Large intestine (tissue), 3 donors: ENCODE measurements around the gene ZNF217. TPM values are rescaled to one million over a fixed set of nuclear protein-coding genes. Genes with fewer than 3 reads are reported as not detected.
"Not testable (repeated sequence)": the region's sequence is repeated elsewhere in the genome, so short reads cannot be mapped to it uniquely, and the experiment has no call there.

ENCODE experiments used
- DNase-seq, 2 donors: peaks; one replicate each; pipeline versions ENCODE4 v3.0.0 to v3.0.0-alpha.2; 2013
- H3K27ac ChIP-seq: one replicate; pipeline ENCODE4 v1.5.1; 2013; ENCODE audit warnings: low read length
- H3K27me3 ChIP-seq: 2 replicates; pipeline ENCODE4 v1.6.1; 2013; ENCODE audit warnings: low read length; ENCODE audit not compliant: control insufficient read depth, insufficient read depth
- H3K36me3 ChIP-seq: 2 replicates; pipeline ENCODE4 v1.6.1; 2013; ENCODE audit warnings: low read length; ENCODE audit not compliant: control insufficient read depth, insufficient read depth
- H3K4me1 ChIP-seq: one replicate; pipeline ENCODE4 v1.6.1; 2013; ENCODE audit warnings: low read length; ENCODE audit not compliant: control insufficient read depth, insufficient read depth
- H3K4me3 ChIP-seq: one replicate; pipeline ENCODE4 v1.5.1; 2013; ENCODE audit warnings: low read length
- H3K9me3 ChIP-seq: one replicate; pipeline ENCODE4 v1.6.1; 2013; ENCODE audit warnings: mild to moderate bottlenecking, low read depth, low read length, moderate library complexity; ENCODE audit not compliant: control insufficient read depth
- WGBS: methylation state at CpG from one replicate; pipeline ENCODE4 v1.1.5; 2013; ENCODE audit warnings: low lambda C conversion rate; ENCODE audit not compliant: insufficient coverage; 5-methylcytosine and 5-hydroxymethylcytosine counted together
- polyA plus RNA-seq: library from polyadenylated mRNA; unstranded; fragments of 120-200 nt; gene quantifications from one replicate; pipeline ENCODE4 v1.2.1, GENCODE V29; 2013

ZNF217 gene
- polyA plus RNA-seq, 1 donor = 23.8 TPM

DNA sequence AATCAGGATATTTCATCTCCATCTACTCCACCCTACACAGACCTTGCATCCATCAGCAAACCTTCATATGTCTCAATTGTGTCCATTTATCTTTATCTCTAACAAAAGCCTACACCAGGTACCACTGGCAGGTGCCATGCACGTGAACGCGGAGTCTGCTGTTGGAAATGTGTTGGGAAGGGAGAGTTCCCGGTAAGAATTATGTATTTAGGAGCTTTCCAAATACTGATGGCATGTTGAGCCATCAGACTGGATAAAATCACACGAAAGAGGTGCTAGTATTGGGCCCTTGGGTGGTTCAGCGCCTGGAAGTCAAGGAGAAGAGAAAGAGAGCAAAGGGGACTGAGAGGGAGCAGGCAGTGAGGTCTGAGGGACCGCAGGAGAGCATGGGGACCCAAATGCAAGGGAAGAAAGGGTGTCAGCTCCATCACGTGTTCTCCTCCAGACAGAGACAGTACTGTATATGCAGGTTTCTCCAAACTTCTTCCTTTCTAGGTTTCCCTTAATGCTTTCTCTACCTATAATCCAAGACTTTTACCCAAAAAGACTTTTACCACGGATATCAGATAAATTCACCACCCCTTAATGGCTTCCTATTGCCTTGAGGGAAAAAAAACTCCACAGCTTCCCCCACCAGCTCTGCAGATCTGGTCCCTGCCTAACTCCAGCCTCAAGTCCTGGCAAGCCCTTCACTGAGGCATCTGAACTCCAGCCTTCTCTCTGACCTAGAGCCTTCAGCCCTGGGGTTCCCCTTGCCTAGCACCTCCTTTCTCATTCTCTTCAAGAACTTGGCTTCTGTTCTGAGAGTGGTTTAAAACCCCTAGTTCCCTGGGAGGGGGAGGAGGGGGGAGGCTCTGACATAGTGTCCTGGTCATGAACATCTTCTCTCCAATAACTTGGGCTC, 4.8 kb upstream of the ZNF217 start:
- Histone ChIP-seq H3K36me3 (no peaks in the 10 kb centered on the region), H3K27me3 (no peaks in the 10 kb centered on the region), H3K27ac (no peak overlapping the region), H3K4me1 (peaks cover 5% of the 10 kb centered on the region), H3K4me3 (no peak overlapping the region), H3K9me3 (no peaks in the 10 kb centered on the region)
- WGBS = 100% methylated on average over 3 of the region's 9 CpGs
- no peak for DNase-seq

DNA sequence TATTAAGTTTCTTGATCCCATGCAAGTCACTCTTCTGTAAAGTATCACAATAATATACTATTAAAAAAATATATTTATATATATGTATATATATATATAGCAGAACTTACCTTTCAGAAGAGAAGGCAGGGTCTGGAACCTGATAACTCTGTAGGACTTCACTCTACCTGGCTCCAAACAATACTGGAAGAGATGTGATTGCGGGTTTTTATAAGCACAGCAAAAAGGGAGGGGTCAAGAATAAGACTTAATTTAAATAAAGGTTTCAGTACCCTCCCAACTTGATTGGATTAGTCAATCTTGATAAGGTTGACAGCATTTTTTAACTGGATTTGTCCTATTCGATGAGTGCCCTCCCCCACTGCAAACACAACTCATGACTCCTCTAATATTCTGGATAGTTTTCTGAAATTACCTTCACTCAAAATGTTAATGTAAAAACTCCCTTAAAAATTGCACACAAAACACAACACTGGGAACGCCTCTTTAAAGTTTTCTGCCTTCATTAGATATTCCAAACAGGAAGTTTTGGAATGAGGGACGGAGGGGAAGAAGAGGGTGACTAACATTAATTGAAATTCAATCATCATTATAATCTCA, 4.0 kb upstream of the ZNF217 start:
- H3K4me3 ChIP-seq = peak overlapping the region; percentile 37
- WGBS = no CpG with 5 or more reads among the region's 4 CpGs
- no peaks in the 10 kb centered on the region for H3K9me3 ChIP-seq
- no peaks in the 10 kb centered on the region for H3K27me3 ChIP-seq
- DNase-seq = peak in 1 of 2 donors; percentile 59
- H3K4me1 ChIP-seq = peaks cover 5% of the 10 kb centered on the region
- H3K36me3 ChIP-seq = no peaks in the 10 kb centered on the region
- H3K27ac ChIP-seq = peak overlapping the region; percentile 96

DNA sequence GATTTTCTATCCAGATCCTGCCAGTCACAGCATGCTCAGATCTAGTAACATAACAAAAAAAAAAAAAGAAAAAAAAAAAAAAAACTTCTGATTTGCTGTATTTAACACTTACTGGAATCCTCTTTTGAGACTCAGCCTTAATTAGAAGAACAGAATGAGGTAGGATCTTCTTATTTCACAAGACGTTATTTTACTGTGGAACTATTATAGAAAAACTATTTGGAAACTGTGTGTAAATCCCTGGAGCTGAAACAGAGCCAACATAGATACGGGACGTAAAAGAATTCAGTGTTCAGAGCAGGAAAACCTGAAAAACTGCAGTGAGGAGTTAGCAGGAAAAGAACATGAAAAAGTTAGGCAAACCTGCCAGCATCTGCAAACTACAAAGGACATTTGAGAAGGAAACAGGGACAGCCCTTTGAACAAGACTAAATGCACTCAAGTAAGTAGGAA, 3.4 kb upstream of the ZNF217 start:
- DNase-seq = peak in 1 of 2 donors; percentile 69
- Histone ChIP-seq H3K27ac (peak overlapping the region; percentile 96), H3K27me3 (no peaks in the 10 kb centered on the region), H3K9me3 (no peaks in the 10 kb centered on the region), H3K36me3 (no peaks in the 10 kb centered on the region), H3K4me3 (peak overlapping the region; percentile 37), H3K4me1 (peaks cover 5% of the 10 kb centered on the region)
- 0% methylated on average over 2 of the region's 3 CpGs for WGBS

DNA sequence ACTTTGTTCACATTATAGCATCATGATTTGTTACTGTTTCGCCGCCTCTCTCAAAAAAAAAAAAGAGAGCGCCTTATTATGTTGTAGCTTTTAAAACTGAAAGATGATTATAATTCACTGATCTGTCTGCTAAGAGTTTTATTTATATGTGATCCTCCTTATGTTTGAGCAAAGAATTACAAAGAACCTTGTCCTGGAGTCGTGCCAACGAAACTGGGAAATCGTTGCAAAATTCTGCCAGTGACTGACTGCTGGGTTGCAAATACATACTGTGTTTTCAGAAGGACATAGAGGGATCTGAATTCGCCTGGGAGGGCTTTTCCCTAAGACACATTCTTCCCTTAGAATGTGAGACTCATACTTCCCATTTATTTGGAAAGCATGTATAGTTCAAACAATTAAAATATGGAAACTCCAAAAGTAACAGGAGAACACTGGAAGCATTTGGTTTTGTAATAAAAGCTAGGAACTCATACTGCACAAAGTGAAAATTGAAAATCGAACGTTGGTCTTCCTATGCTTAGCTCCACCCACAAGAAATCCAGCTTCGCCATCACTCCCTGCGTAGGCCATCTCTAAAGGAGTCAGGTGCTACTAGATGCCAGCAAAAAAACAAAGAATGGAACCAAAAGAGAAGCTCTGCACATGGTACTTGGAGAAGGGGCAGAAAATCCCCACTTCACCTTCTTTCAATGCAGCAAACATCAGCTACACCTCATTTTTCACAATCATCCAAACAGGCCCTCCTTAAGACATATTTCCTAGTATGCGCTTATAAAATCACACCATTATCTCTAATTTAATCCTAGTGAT, 2.8 kb upstream of the ZNF217 start:
- not testable (repeated sequence) for H3K36me3 ChIP-seq, H3K9me3 ChIP-seq, H3K4me1 ChIP-seq, H3K27me3 ChIP-seq
- H3K4me3 ChIP-seq = peak overlapping the region; percentile 37
- peak in 1 of 2 donors; percentile 76 for DNase-seq
- WGBS = 0% methylated on average over 2 of the region's 12 CpGs
- peak overlapping the region; percentile 96 for H3K27ac ChIP-seq

DNA sequence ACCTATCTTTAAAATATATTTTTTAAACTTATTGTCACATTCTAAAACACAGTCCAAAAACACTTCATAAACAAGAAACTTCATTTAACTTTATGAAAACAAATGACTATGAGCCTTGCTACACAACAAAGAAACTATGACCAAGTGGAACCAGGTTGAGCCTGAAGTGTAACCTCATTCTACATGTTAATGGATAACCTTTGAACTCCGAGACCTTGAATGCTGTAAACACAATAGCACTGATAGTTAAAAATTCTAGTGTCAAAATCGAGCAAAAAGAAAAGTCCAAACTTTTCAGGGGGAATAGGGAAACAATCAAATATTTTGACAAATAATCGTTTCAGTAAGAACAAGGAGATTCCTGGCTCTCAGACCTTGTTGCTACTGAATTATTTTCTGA, 2.1 kb upstream of the ZNF217 start:
- not testable (repeated sequence) for H3K9me3 ChIP-seq, H3K36me3 ChIP-seq, H3K27me3 ChIP-seq, H3K4me1 ChIP-seq
- no CpG with 5 or more reads among the region's 3 CpGs for WGBS
- DNase-seq = peak; percentile 71 to 83
- Histone ChIP-seq H3K27ac (peak overlapping the region; percentile 96), H3K4me3 (peak overlapping the region; percentile 77)

DNA sequence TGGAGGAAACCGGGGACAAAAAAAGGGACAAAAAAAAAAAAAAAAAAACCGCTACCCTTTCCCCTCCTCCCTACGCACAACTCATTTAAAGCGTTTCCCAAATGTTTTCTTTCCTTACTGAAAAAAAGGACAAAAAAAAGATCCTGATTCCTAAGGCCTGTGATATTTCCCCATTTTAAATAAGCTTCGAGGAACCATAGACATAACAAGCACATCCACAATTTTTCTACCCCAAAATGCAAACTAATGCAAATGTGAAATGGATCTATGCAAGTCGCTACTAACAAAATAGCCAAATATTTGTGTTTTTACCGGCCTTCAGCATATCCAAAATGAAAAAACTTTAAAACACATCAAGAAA, 1.4 kb upstream of the ZNF217 start:
- no peaks in the 10 kb centered on the region for H3K36me3 ChIP-seq
- no peak for DNase-seq
- peaks cover 5% of the 10 kb centered on the region for H3K4me1 ChIP-seq
- H3K27me3 ChIP-seq = no peaks in the 10 kb centered on the region
- WGBS = no CpG with 5 or more reads among the region's 7 CpGs
- peak overlapping the region; percentile 77 for H3K4me3 ChIP-seq
- peak overlapping the region; percentile 96 for H3K27ac ChIP-seq
- H3K9me3 ChIP-seq = no peaks in the 10 kb centered on the region

DNA sequence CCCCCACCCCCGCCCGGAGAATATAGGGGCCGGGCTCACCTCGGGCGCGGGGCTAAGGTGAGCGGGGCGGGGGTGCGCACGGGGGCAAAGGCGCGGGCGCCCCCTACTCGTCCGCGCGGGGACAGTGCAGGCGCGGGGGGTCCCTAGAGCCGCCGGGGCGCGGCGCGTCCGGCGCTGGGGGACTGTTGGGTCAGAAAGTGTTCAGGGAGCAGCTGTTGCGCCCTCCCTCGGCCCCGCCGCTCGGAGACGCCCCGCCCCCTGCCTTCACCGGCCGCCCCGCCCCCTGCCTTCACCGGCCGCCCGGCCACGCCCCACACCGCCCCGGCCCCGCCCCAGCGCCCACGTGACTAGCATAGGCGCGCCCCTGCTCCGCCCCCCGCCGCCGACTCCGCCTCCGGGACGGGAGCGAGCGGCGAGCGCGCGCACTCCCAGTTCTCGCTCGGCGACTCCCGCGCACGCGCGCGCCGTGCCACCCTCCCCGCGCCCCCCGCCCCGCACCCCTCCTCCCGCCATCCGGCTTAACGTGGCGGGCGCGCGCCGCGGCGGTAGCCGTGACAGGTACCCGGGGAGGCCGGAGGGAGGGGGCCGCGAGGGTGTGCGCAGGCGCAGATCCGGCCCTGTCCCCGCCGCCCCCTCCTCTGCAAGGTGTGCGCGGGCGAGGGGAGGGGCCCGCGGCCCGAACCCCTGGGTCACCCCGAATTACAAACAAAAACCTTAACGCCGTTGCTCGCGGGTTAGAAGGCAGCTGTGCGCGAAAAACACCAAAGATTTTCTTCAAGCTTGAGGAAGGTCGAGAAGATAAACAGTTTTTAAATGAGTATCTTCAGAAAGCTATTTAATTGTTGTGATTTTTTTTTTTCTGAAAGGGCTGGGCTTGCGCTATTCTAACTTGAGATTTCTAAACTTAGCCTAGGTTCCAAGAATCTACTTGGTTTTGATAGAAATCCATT, 704 bp upstream of the ZNF217 start:
- Histone ChIP-seq H3K4me3 (peak overlapping the region; percentile 88), H3K27me3 (no peaks in the 10 kb centered on the region), H3K9me3 (no peaks in the 10 kb centered on the region), H3K36me3 (no peaks in the 10 kb centered on the region), H3K27ac (peak overlapping the region; percentile 96), H3K4me1 (peaks cover 3% of the 10 kb centered on the region)
- WGBS = 0% methylated on average over 1 of the region's 110 CpGs
- peak; percentile 89 to 92 for DNase-seq

DNA sequence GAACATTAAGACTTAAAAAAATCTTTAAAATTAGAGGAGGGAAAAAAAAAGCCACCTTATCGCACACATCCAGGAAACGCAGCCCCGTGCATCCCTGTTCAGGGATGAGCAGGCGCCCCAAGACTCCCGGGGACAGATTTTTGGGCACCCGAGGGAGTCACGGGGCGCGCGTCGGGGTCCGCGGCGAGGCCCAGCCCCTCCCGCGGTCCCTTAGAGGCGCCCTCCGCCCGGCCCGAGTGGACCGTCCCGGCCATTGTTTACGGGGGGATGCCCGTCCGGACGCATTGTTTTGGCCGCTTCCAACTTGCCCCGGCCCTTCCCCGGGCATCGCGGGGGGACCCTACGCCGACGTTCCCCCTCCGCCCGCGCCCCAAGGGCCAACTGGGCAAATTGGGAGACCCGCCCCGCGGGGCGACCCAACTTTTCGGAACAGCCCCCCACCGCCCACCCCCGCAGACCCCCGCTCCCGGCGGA, 610 bp downstream of the ZNF217 start:
- no peaks in the 10 kb centered on the region for H3K27me3 ChIP-seq
- peak in 1 of 2 donors; percentile 55 for DNase-seq
- H3K9me3 ChIP-seq = no peaks in the 10 kb centered on the region
- no CpG with 5 or more reads among the region's 47 CpGs for WGBS
- peak overlapping the region; percentile 92 for H3K27ac ChIP-seq
- H3K4me3 ChIP-seq = peak overlapping the region; percentile 88
- no peaks in the 10 kb centered on the region for H3K4me1 ChIP-seq
- no peaks in the 10 kb centered on the region for H3K36me3 ChIP-seq

DNA sequence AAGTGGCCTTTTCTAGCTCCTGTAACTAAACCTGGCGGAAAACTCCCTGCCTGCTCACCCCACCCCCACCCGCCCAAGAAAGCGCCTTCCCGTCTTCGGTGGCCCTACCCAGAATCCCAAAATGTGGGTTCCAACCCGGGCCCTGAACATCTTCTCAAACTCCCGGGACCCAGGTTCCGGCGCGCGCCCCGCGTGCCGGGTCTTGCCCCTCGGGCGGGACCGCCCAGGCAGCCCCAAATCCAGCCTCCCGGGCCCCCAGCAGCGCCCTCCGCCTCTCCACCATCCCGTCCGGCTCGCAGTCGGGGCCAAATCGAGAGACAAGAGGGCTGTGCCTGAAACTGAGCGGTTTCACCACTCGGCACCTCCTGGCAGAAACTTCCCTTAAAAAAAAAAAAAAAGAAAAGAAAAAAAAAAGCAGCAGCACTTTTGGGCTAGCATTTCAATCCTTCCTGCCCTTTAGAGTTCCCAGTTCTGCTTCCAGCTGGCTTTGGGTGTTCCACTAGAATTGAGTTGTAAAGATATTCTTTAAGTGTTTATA, 1.1 kb downstream of the ZNF217 start:
- WGBS = no CpG with 5 or more reads among the region's 27 CpGs
- H3K4me3 ChIP-seq = peak overlapping the region; percentile 88
- H3K27me3 ChIP-seq, H3K9me3 ChIP-seq, H3K36me3 ChIP-seq, H3K4me1 ChIP-seq: not testable (repeated sequence)
- H3K27ac ChIP-seq = peak overlapping the region; percentile 92
- DNase-seq = peak in 1 of 2 donors; percentile 64
